Thyroid gland (tissue), 4 donors: ENCODE measurements around the gene ANKRD39. TPM values are rescaled to one million over a fixed set of nuclear protein-coding genes. Genes with fewer than 3 reads are reported as not detected.

Experiments
- DNase-seq, 2 donors: peaks; one replicate each; pipeline ENCODE4 v3.0.0-alpha.2; 2019
- H3K27ac ChIP-seq, 3 donors: fragments of 200-600 bp; sonication (generic); 1 replicate in 2 of 3; 2 replicates in 1 of 3; pipeline ENCODE4 v1.5.1; 2016 to 2019; ENCODE audit warnings: mild to moderate bottlenecking in 1 of 3, moderate library complexity in 1 of 3
- H3K27me3 ChIP-seq: fragments of 200-600 bp; sonication (generic); one replicate; pipeline ENCODE4 v1.5.1; 2019
- H3K36me3 ChIP-seq, 2 donors: fragments of 200-600 bp; sonication (generic); one replicate each; pipeline ENCODE4 v1.5.1; 2016 to 2019
- H3K4me1 ChIP-seq, 2 donors: fragments of 200-600 bp; sonication (generic); one replicate each; pipeline ENCODE4 v1.5.1; 2017 to 2019
- H3K4me3 ChIP-seq, 3 donors: fragments of 200-600 bp; sonication (generic); replicated peaks in 1 of 3; 1 replicate in 2 of 3; 2 replicates in 1 of 3; pipeline ENCODE4 v1.5.1; 2016; ENCODE audit warnings: mild to moderate bottlenecking in 1 of 3
- H3K9me3 ChIP-seq: fragments of 200-600 bp; sonication (generic); one replicate; pipeline ENCODE4 v1.5.1; 2017
- POLR2A ChIP-seq, 2 donors: fragments of 450-650 bp; IDR thresholded peaks; one replicate each; pipeline ENCODE4 v1.6.1; 2017; ENCODE audit warnings: antibody characterized with exemption in 2 of 2, mild to moderate bottlenecking in 2 of 2, moderate library complexity in 1 of 2
- WGBS, 2 donors: methylation state at CpG; one replicate each; pipeline ENCODE4 v1.1.5; 2017; 5-methylcytosine and 5-hydroxymethylcytosine counted together
- intact Hi-C: fragments of 100-400 bp; cut with DNase I; formaldehyde crosslinking; loops from one replicate; pipeline ENCODE4 v1.15.1; 2023
- total RNA-seq, 4 donors: library from RNA; depleted of rRNA; stranded (reverse); fragments of >200 nt; gene quantifications; one replicate each; pipeline ENCODE4 v1.2.3, GENCODE V29; 2016
- TF ChIP-seq, protein P1 (sequence below), 6 experiments: fragments of 200-600 bp in 3 of 6; fragments of 450-650 bp in 3 of 6; sonication (generic) in 3 of 6; IDR thresholded peaks; one replicate each; pipeline ENCODE4 v1.5.1; 2016 to 2019; ENCODE audit warnings: antibody characterized with exemption in 6 of 6, mild to moderate bottlenecking in 2 of 6, inconsistent platforms in 1 of 6, moderate library complexity in 1 of 6

ANKRD39 gene
- total RNA-seq, 4 donors from 2014 or later: 11.6 to 25.7 (median 14.1) TPM

DNA sequence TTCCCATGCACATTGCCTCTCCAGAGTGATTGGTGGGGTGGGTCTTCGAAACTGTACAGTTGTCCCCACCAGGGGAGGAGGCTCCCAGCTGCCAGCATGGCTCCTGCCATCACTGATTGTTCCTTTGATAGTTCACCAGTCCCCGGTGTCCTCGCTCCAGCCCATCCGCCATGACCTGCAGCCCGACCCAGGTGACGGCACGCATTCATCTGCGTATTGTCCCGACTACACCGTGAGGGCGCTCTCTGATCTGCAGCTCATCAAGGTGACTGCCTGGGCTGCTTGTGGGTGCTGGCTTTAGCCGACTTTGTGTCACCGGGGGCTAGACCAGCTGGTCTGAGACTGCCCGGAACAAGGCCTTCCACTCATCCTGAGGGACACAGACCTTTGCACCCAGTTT is 29.4 kb downstream of the ANKRD39 start:
- Histone ChIP-seq H3K4me3 (no peak overlapping the region), H3K27ac (no peak overlapping the region)

DNA sequence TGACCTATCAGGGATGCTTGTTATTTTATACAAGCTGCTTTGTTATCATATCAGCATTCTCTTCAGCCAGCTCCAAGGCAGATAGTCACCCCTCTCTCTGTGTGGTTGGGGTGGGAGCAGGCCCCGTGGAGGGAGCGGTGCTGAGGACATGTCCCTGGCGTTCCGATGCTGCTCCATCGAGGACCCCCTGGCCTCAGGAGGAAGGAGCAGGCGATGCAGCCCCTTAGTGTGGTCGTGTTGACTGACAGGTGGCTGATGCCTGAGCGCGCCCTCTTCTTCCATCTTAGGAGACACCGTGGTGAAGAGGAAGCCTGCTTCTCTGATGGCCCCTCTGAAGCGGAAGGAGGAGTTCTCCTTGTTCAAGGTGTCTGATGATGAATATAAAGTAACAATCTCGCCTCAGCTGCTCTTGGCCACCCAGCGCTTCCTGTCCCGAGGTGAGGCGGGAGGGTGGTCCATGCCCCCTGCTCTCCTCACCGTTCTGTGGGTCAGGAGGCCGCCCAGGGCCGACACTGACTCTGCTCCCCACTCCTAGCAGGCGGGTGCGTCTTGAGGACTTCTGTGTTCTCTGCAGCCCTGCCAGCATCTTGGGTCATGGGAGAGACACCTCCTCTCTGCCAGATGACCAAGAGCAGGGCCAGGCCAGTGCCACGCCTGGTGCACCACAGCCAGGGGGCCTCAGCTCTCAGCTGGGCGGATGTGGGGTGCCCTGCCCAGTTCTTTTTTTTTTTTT is 31.1 kb downstream of the ANKRD39 start:
- H3K4me3 ChIP-seq: no peak overlapping the region
- peaks cover 33 to 46% of the 10 kb centered on the region in 2 donors for H3K36me3 ChIP-seq
- H3K4me1 ChIP-seq: peaks cover 23 to 24% of the 10 kb centered on the region in 2 donors
- DNase-seq: no peak
- 94 to 96% methylated on average over 22 of the region's 22 CpGs for WGBS, 2 donors
- no peaks in the 10 kb centered on the region for H3K27me3 ChIP-seq
- TF ChIP-seq, protein P1, sequence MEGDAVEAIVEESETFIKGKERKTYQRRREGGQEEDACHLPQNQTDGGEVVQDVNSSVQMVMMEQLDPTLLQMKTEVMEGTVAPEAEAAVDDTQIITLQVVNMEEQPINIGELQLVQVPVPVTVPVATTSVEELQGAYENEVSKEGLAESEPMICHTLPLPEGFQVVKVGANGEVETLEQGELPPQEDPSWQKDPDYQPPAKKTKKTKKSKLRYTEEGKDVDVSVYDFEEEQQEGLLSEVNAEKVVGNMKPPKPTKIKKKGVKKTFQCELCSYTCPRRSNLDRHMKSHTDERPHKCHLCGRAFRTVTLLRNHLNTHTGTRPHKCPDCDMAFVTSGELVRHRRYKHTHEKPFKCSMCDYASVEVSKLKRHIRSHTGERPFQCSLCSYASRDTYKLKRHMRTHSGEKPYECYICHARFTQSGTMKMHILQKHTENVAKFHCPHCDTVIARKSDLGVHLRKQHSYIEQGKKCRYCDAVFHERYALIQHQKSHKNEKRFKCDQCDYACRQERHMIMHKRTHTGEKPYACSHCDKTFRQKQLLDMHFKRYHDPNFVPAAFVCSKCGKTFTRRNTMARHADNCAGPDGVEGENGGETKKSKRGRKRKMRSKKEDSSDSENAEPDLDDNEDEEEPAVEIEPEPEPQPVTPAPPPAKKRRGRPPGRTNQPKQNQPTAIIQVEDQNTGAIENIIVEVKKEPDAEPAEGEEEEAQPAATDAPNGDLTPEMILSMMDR (IDR thresholded peaks at IDR 0.05): no peak
- TF ChIP-seq POLR2A (IDR thresholded peaks at IDR 0.05): no peak
- intact Hi-C loops: no loop called here
- no peaks in the 10 kb centered on the region for H3K9me3 ChIP-seq
- no peak overlapping the region for H3K27ac ChIP-seq

More for the DNA sequence above, 29.4 kb downstream of the ANKRD39 start:
- WGBS, 2 donors: 96 to 99% methylated on average over 14 of the region's 14 CpGs
- H3K9me3 ChIP-seq: no peaks in the 10 kb centered on the region
- no peak for DNase-seq
- peaks cover 22 to 27% of the 10 kb centered on the region in 2 donors for H3K4me1 ChIP-seq
- intact Hi-C loops: no loop called here
- peaks cover 30 to 49% of the 10 kb centered on the region in 2 donors for H3K36me3 ChIP-seq
- TF ChIP-seq, protein P1 (IDR thresholded peaks at IDR 0.05): no peak
- TF ChIP-seq POLR2A (IDR thresholded peaks at IDR 0.05): no peak
- no peaks in the 10 kb centered on the region for H3K27me3 ChIP-seq

DNA sequence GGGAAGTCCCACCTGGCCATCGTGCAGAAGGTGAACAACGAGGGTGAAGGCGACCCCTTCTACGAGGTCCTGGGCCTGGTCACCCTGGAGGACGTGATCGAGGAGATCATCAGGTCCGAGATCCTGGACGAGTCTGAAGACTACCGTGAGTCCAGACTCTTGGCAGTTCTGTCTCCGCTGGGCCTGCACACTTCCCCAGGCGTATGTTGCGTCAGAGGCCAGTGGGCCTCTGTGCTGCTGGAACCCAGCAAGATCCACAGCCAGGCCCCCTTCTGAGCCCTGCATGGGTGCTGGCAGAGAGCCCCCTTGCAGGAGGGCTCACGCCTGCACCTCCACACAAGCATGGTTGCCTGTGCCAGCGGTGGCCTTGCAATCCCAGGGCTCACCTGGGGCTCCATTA is 32.8 kb downstream of the ANKRD39 start:
- Histone ChIP-seq H3K4me1 (peaks cover 23 to 24% of the 10 kb centered on the region in 2 donors), H3K9me3 (no peaks in the 10 kb centered on the region), H3K36me3 (peaks cover 20 to 30% of the 10 kb centered on the region in 2 donors), H3K27ac (peak overlapping the region in 1 of 3 donors; percentile 59), H3K27me3 (no peaks in the 10 kb centered on the region), H3K4me3 (no peak overlapping the region)
- intact Hi-C loops: no loop called here
- DNase-seq: no peak
- TF ChIP-seq POLR2A (IDR thresholded peaks at IDR 0.05): no peak
- TF ChIP-seq, protein P1 (IDR thresholded peaks at IDR 0.05): no peak
- 90 to 92% methylated on average over 13 to 14 of the region's 14 CpGs for WGBS, 2 donors

DNA sequence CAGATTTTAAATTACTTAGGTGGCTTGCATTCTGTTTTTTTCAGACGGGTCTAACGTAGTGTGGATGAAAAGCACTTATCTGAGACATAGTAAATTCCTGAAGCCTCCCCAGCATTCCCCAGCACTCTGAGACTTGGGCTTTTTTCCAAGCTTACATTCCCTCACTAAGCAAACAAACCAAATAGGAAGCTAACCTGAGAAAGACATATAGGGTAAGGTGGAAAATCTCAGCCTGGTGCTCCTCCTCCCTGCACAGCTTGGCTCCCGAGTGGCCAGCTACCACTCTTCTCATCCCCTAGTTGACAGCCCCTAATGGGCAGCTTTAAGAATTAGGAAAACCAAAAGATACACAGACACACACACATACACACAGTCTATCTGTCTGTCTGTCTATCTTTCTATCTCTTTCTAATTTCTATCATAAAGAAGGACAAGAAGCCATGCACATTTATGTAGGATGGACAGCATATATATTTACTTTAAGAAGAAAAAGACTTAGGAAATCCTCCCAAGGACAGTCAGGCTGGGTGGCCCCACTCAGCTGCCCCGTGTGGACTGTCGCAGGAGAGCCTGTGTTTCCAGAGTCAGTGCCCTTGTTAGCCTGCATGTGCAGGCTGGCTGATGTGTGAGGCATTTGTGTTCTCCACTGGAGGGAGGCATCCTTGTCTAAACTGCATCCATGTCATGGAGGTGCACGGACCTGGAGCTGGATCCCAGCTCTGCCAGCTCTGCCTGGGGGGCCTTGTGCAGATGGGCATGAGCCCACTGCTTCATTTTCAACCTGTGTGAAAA is 33.5 kb downstream of the ANKRD39 start:
- no peak for TF ChIP-seq POLR2A (IDR thresholded peaks at IDR 0.05)
- TF ChIP-seq, protein P1 (IDR thresholded peaks at IDR 0.05): no peak
- WGBS, 2 donors: 39 to 76% methylated on average over 6 of the region's 6 CpGs
- Histone ChIP-seq H3K27me3 (no peaks in the 10 kb centered on the region), H3K4me3 (no peak overlapping the region), H3K27ac (peak overlapping the region; percentile 53 to 85 (median 80)), H3K36me3 (peaks cover 18 to 24% of the 10 kb centered on the region in 2 donors), H3K4me1 (peaks cover 26 to 28% of the 10 kb centered on the region in 2 donors), H3K9me3 (no peaks in the 10 kb centered on the region)
- peak in 1 of 2 donors; percentile 20 for DNase-seq
- intact Hi-C loops: no loop called here
